SIG-M5 treated with dmso at 0.1 percent for 504 hours (cell line): ENCODE measurements around the gene SH2D3C.

Experiments used
- DNase-seq: peaks from one replicate; lab custom pipeline; 2025; ENCODE audit not compliant: unreplicated experiment; lab: John Stamatoyannopoulos, UW

Gene SH2D3C

GRCh38 chr9:127778280-127779135 is at the start of gene SH2D3C:
Gene SH2D3C, minus strand, starts transcription at chr9:127778666. Its CDS starts 39 bp downstream, at chr9:127778627.
- DNase-seq: peak; percentile 86

- DNase-seq: no peak
Measured at GRCh38 chr9:127826253-127826913, 47.9 kb upstream of the SH2D3C start.

- DNase-seq: no peak
Measured at GRCh38 chr9:127825319-127826051, 47.0 kb upstream of the SH2D3C start.

- DNase-seq: no peak
Measured at GRCh38 chr9:127822108-127822507, 43.6 kb upstream of the SH2D3C start.

GRCh38 chr9:127818574-127818973 is 40.1 kb upstream of the SH2D3C start:
- no peak for DNase-seq

- DNase-seq: no peak
Measured at GRCh38 chr9:127817881-127818434, 39.5 kb upstream of the SH2D3C start.

GRCh38 chr9:127816728-127817127 is 38.3 kb upstream of the SH2D3C start:
- DNase-seq: no peak

GRCh38 chr9:127816362-127816725 is 37.9 kb upstream of the SH2D3C start:
- no peak for DNase-seq

- no peak for DNase-seq
Measured at GRCh38 chr9:127815512-127816361, 37.3 kb upstream of the SH2D3C start.

GRCh38 chr9:127814619-127815511 is 36.4 kb upstream of the SH2D3C start:
- DNase-seq: no peak

- no peak for DNase-seq
Measured at GRCh38 chr9:127813686-127814226, 35.3 kb upstream of the SH2D3C start.

GRCh38 chr9:127812936-127813675 is 34.6 kb upstream of the SH2D3C start:
- DNase-seq: no peak

GRCh38 chr9:127812011-127812410 is 33.5 kb upstream of the SH2D3C start:
- DNase-seq: no peak

- no peak for DNase-seq
Measured at GRCh38 chr9:127810378-127811187, 32.1 kb upstream of the SH2D3C start.

- no peak for DNase-seq
Measured at GRCh38 chr9:127809540-127810377, 31.3 kb upstream of the SH2D3C start.

GRCh38 chr9:127809002-127809539 is 30.6 kb upstream of the SH2D3C start:
- DNase-seq: no peak
